Colon (tissue), 2 donors: ENCODE data around the gene ATP6V0E1.
"Not testable (repeated sequence)": the region's sequence is repeated elsewhere in the genome, so short reads cannot be mapped to it uniquely, and the experiment has no call there.

Experiments
- FAIRE-seq: peaks from 2 replicates; lab custom pipeline; 2012; peaks lifted over from hg19 to GRCh38; lab: Jason Lieb, UNC
- donor health status: control.
- donor health status: control.

The ATP6V0E1 gene

GRCh38 chr5:173004013-173004412 lies 20.4 kb downstream of the ATP6V0E1 start:
- no peak for FAIRE-seq

GRCh38 chr5:173004447-173004846 lies 20.9 kb downstream of the ATP6V0E1 start:
- FAIRE-seq: no peak

- FAIRE-seq: no peak
Observed at GRCh38 chr5:173010021-173010420, 26.4 kb downstream of the ATP6V0E1 start.

GRCh38 chr5:173010547-173011464 lies 27.2 kb downstream of the ATP6V0E1 start:
- FAIRE-seq: no peak

- FAIRE-seq: no peak
Observed at GRCh38 chr5:173011566-173011965, 28.0 kb downstream of the ATP6V0E1 start.

- FAIRE-seq: no peak
Observed at GRCh38 chr5:173012882-173013281, 29.3 kb downstream of the ATP6V0E1 start.

GRCh38 chr5:173014671-173015070 lies 31.1 kb downstream of the ATP6V0E1 start:
- FAIRE-seq: no peak

GRCh38 chr5:173015192-173015591 lies 31.6 kb downstream of the ATP6V0E1 start:
- FAIRE-seq: no peak

GRCh38 chr5:173015598-173016455 lies 32.3 kb downstream of the ATP6V0E1 start:
- no peak for FAIRE-seq

- FAIRE-seq: no peak
Observed at GRCh38 chr5:173016598-173017046, 33.1 kb downstream of the ATP6V0E1 start.

- not testable (repeated sequence) for FAIRE-seq
Observed at GRCh38 chr5:173017087-173017486, 33.5 kb downstream of the ATP6V0E1 start.

- no peak for FAIRE-seq
Observed at GRCh38 chr5:173018358-173018757, 34.8 kb downstream of the ATP6V0E1 start.

- no peak for FAIRE-seq
Observed at GRCh38 chr5:173020154-173020581, 36.6 kb downstream of the ATP6V0E1 start.

- no peak for FAIRE-seq
Observed at GRCh38 chr5:173020643-173021042, 37.1 kb downstream of the ATP6V0E1 start.

- FAIRE-seq: no peak
Observed at GRCh38 chr5:173025651-173026050, 42.1 kb downstream of the ATP6V0E1 start.

- no peak for FAIRE-seq
Observed at GRCh38 chr5:173027905-173028304, 44.3 kb downstream of the ATP6V0E1 start.

GRCh38 chr5:173028811-173029327 lies 45.3 kb downstream of the ATP6V0E1 start:
- FAIRE-seq: no peak

- FAIRE-seq: no peak
Observed at GRCh38 chr5:173029499-173029921, 45.9 kb downstream of the ATP6V0E1 start.

GRCh38 chr5:173032096-173032495 lies 48.5 kb downstream of the ATP6V0E1 start:
- FAIRE-seq: not testable (repeated sequence)

GRCh38 chr5:173032730-173033129 lies 49.2 kb downstream of the ATP6V0E1 start:
- no peak for FAIRE-seq

- no peak for FAIRE-seq
Observed at GRCh38 chr5:173033923-173034322, 50.4 kb downstream of the ATP6V0E1 start.

- no peak for FAIRE-seq
Observed at GRCh38 chr5:173035904-173036707, 52.5 kb downstream of the ATP6V0E1 start.
